ENCODE data around the gene RPRD2.
A peak's percentile ranks its signal among the peaks of the same experiment; 100 is the strongest.

RPRD2 gene

GRCh38 chr1:150516050-150516591, 152.2 kb downstream of the RPRD2 start:
- DNase-seq: peak; percentile 25

GRCh38 chr1:150516616-150517015, 152.7 kb downstream of the RPRD2 start:
- no peak for DNase-seq

GRCh38 chr1:150521196-150521968, 157.4 kb downstream of the RPRD2 start:
- DNase-seq: no peak

GRCh38 chr1:150525348-150525747, 161.4 kb downstream of the RPRD2 start:
- DNase-seq: no peak
